Measurements from ENCODE around the gene AGBL1.
"Not testable (repeated sequence)": the region's sequence is repeated elsewhere in the genome, so short reads cannot be mapped to it uniquely, and the experiment has no call there.

Gene AGBL1

GRCh38 chr15:87032295-87032694 is 952.6 kb downstream of the AGBL1 start:
- no peak for DNase-seq

GRCh38 chr15:87033056-87033455 is 953.4 kb downstream of the AGBL1 start:
- DNase-seq, result no peak

- DNase-seq, result no peak
Measured at GRCh38 chr15:87034886-87035285, 955.2 kb downstream of the AGBL1 start.

GRCh38 chr15:87038404-87038803 is 958.7 kb downstream of the AGBL1 start:
- DNase-seq, result no peak

- DNase-seq, result not testable (repeated sequence)
Measured at GRCh38 chr15:87042619-87043018, 962.9 kb downstream of the AGBL1 start.

GRCh38 chr15:87045746-87046145 is 966.1 kb downstream of the AGBL1 start:
- no peak for DNase-seq

- no peak for DNase-seq
Measured at GRCh38 chr15:87047203-87047965, 967.7 kb downstream of the AGBL1 start.
